Measurements from ENCODE around the gene SYMPK.

DNA sequence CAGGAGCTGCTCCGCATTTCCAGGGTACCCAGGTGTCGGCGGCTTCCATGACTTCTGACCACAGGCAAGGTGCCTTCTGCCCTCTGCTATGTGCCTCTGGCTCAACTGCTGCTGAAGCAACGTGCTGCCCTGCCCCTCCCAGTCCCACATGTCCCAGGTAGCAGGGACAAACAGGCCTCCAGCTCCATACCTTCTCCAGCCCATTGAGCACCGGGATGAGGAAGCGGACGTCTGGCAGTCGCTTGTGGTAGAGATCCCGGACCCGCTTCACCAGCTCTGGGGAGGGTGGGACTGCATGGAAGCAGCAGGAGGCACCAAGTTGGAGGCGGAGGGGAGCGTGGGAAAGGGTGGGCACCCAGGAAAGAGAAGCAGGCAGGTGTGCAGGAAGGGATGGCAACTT is 39.8 kb downstream of the SYMPK start:
- TF ChIP-seq RAD21 (IDR thresholded peaks at IDR 0.05; ENCODE audit: low read length) = no peak
- TF ChIP-seq CHD2 (IDR thresholded peaks at IDR 0.05; ENCODE audit: low read length, partially characterized antibody) = no peak
- TF ChIP-seq, protein P1, sequence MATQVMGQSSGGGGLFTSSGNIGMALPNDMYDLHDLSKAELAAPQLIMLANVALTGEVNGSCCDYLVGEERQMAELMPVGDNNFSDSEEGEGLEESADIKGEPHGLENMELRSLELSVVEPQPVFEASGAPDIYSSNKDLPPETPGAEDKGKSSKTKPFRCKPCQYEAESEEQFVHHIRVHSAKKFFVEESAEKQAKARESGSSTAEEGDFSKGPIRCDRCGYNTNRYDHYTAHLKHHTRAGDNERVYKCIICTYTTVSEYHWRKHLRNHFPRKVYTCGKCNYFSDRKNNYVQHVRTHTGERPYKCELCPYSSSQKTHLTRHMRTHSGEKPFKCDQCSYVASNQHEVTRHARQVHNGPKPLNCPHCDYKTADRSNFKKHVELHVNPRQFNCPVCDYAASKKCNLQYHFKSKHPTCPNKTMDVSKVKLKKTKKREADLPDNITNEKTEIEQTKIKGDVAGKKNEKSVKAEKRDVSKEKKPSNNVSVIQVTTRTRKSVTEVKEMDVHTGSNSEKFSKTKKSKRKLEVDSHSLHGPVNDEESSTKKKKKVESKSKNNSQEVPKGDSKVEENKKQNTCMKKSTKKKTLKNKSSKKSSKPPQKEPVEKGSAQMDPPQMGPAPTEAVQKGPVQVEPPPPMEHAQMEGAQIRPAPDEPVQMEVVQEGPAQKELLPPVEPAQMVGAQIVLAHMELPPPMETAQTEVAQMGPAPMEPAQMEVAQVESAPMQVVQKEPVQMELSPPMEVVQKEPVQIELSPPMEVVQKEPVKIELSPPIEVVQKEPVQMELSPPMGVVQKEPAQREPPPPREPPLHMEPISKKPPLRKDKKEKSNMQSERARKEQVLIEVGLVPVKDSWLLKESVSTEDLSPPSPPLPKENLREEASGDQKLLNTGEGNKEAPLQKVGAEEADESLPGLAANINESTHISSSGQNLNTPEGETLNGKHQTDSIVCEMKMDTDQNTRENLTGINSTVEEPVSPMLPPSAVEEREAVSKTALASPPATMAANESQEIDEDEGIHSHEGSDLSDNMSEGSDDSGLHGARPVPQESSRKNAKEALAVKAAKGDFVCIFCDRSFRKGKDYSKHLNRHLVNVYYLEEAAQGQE (IDR thresholded peaks at IDR 0.05; ENCODE audit: low read depth, low read length) = no peak
- no peak for TF ChIP-seq CTCF (IDR thresholded peaks at IDR 0.05)
- TF ChIP-seq EP300 (IDR thresholded peaks at IDR 0.05; ENCODE audit: borderline replicate concordance in 1 of 2, low read depth in 1 of 2, low read length in 1 of 2) = no peak
- TF ChIP-seq POLR2AphosphoS5 (IDR thresholded peaks at IDR 0.05; ENCODE audit: low read depth, low read length) = no peak
- no peak for TF ChIP-seq YY1 (IDR thresholded peaks at IDR 0.05; ENCODE audit: low read depth)
- TF ChIP-seq, protein P2, sequence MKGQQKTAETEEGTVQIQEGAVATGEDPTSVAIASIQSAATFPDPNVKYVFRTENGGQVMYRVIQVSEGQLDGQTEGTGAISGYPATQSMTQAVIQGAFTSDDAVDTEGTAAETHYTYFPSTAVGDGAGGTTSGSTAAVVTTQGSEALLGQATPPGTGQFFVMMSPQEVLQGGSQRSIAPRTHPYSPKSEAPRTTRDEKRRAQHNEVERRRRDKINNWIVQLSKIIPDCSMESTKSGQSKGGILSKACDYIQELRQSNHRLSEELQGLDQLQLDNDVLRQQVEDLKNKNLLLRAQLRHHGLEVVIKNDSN (IDR thresholded peaks at IDR 0.05; ENCODE audit: borderline replicate concordance, low read depth) = no peak
- TF ChIP-seq TAF1 (IDR thresholded peaks at IDR 0.05; ENCODE audit: borderline replicate concordance, low read depth, low read length) = no peak
- no peak for TF ChIP-seq EZH2phosphoT487 (IDR thresholded peaks at IDR 0.05; ENCODE audit: borderline replicate concordance, low read depth)
- TF ChIP-seq FOXM1 (IDR thresholded peaks at IDR 0.05; ENCODE audit: low read depth) = no peak
- TF ChIP-seq PBX3 (IDR thresholded peaks at IDR 0.05) = no peak
- no peak for TF ChIP-seq GATA2 (CRISPR knock-in tag; IDR thresholded peaks at IDR 0.05)
- TF ChIP-seq JUND (IDR thresholded peaks at IDR 0.05) = no peak

Data from SK-N-SH (cell line).